GM19351 (cell line): ENCODE results near the gene MFAP2.

Experiments used
- ATAC-seq: cut with Tn5 transposase; IDR thresholded peaks from one replicate; pipeline ENCODE4 v1.9.1; 2021; ENCODE audit warnings: mild to moderate bottlenecking, moderate library complexity; ENCODE audit not compliant: unreplicated experiment

Gene MFAP2

GRCh38 chr1:16980473-16981268, at the start of gene MFAP2:
TSS of gene MFAP2 (minus strand) at chr1:16980620. CDS start at chr1:16978273, 2,347 bp downstream.
- no peak for ATAC-seq

- ATAC-seq, result no peak
Observed at GRCh38 chr1:17030206-17030605, 49.8 kb upstream of the MFAP2 start.

GRCh38 chr1:17028662-17029188, 48.3 kb upstream of the MFAP2 start:
- ATAC-seq, result no peak

GRCh38 chr1:17027900-17028299, 47.5 kb upstream of the MFAP2 start:
- no peak for ATAC-seq

GRCh38 chr1:17027403-17027802, 47.0 kb upstream of the MFAP2 start:
- ATAC-seq, result no peak

GRCh38 chr1:17024721-17025120, 44.3 kb upstream of the MFAP2 start:
- ATAC-seq, result no peak

GRCh38 chr1:17023573-17023972, 43.2 kb upstream of the MFAP2 start:
- no peak for ATAC-seq

GRCh38 chr1:17023102-17023501, 42.7 kb upstream of the MFAP2 start:
- no peak for ATAC-seq

GRCh38 chr1:17021896-17022295, 41.5 kb upstream of the MFAP2 start:
- no peak for ATAC-seq

- ATAC-seq, result no peak
Observed at GRCh38 chr1:17020502-17020901, 40.1 kb upstream of the MFAP2 start.

- ATAC-seq, result no peak
Observed at GRCh38 chr1:17018849-17019248, 38.4 kb upstream of the MFAP2 start.

- no peak for ATAC-seq
Observed at GRCh38 chr1:17017435-17017834, 37.0 kb upstream of the MFAP2 start.

GRCh38 chr1:17016317-17016661, 35.9 kb upstream of the MFAP2 start:
- ATAC-seq, result no peak

- no peak for ATAC-seq
Observed at GRCh38 chr1:17014671-17015567, 34.5 kb upstream of the MFAP2 start.

- ATAC-seq, result no peak
Observed at GRCh38 chr1:17013491-17014320, 33.3 kb upstream of the MFAP2 start.

GRCh38 chr1:17012775-17013490, 32.5 kb upstream of the MFAP2 start:
- no peak for ATAC-seq

- ATAC-seq, result peak; percentile 89
Observed at GRCh38 chr1:17011439-17012307, 31.3 kb upstream of the MFAP2 start, which contains the start of gene ATP13A2. TSS of gene ATP13A2 (minus strand) at chr1:17011928. CDS start at chr1:17011738, 190 bp downstream.

- ATAC-seq, result peak; percentile 14
Observed at GRCh38 chr1:17011092-17011438, 30.6 kb upstream of the MFAP2 start.

- ATAC-seq, result no peak
Observed at GRCh38 chr1:17009706-17010105, 29.3 kb upstream of the MFAP2 start.
